ENCODE data around the gene CLECL1. TPM values are rescaled to one million over a fixed set of nuclear protein-coding genes. Genes with fewer than 3 reads are reported as not detected.
"Not testable (repeated sequence)": the region's sequence is repeated elsewhere in the genome, so short reads cannot be mapped to it uniquely, and the experiment has no call there.

CLECL1 gene
- total and polyA plus RNA-seq, 12 donors: 0.38 to 1.9 (median 1.2) TPM; not detected in 4

GRCh38 chr12:9698681-9699080 lies 34.2 kb downstream of the CLECL1 start:
- Histone ChIP-seq H3K27me3 (no peaks in the 10 kb centered on the region), H3K9me3 (replicated peaks in 1 of 3) (no peaks in the 10 kb centered on the region), H3K36me3 (replicated peaks in 1 of 2) (no peaks in the 10 kb centered on the region), H3K4me1 (replicated peaks in 1 of 2) (peaks cover 0 to 11% of the 10 kb centered on the region in 2 donors), H3K27ac (no peak overlapping the region), H3K4me3 (no peak overlapping the region)
- no peak for DNase-seq
- WGBS, 4 donors: 69 to 75% (median 74%) methylated on average over 2 of the region's 2 CpGs
- intact Hi-C loops (cut with DNase I): no loop called here
- no peak for TF ChIP-seq POLR2A (IDR thresholded peaks at IDR 0.05)
- TF ChIP-seq, protein P1, sequence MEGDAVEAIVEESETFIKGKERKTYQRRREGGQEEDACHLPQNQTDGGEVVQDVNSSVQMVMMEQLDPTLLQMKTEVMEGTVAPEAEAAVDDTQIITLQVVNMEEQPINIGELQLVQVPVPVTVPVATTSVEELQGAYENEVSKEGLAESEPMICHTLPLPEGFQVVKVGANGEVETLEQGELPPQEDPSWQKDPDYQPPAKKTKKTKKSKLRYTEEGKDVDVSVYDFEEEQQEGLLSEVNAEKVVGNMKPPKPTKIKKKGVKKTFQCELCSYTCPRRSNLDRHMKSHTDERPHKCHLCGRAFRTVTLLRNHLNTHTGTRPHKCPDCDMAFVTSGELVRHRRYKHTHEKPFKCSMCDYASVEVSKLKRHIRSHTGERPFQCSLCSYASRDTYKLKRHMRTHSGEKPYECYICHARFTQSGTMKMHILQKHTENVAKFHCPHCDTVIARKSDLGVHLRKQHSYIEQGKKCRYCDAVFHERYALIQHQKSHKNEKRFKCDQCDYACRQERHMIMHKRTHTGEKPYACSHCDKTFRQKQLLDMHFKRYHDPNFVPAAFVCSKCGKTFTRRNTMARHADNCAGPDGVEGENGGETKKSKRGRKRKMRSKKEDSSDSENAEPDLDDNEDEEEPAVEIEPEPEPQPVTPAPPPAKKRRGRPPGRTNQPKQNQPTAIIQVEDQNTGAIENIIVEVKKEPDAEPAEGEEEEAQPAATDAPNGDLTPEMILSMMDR (IDR thresholded peaks at IDR 0.05): no peak

GRCh38 chr12:9697619-9698018 lies 35.3 kb downstream of the CLECL1 start:
- DNase-seq: no peak
- TF ChIP-seq, protein P1 (IDR thresholded peaks at IDR 0.05): no peak
- TF ChIP-seq POLR2A (IDR thresholded peaks at IDR 0.05): no peak
- Histone ChIP-seq H3K27me3 (no peaks in the 10 kb centered on the region), H3K36me3 (replicated peaks in 1 of 2) (no peaks in the 10 kb centered on the region), H3K27ac (no peak overlapping the region), H3K9me3 (replicated peaks in 1 of 3) (no peaks in the 10 kb centered on the region), H3K4me3 (no peak overlapping the region), H3K4me1 (replicated peaks in 1 of 2) (peaks cover 0 to 11% of the 10 kb centered on the region in 2 donors)
- intact Hi-C loops (cut with DNase I): no loop called here

DNA sequence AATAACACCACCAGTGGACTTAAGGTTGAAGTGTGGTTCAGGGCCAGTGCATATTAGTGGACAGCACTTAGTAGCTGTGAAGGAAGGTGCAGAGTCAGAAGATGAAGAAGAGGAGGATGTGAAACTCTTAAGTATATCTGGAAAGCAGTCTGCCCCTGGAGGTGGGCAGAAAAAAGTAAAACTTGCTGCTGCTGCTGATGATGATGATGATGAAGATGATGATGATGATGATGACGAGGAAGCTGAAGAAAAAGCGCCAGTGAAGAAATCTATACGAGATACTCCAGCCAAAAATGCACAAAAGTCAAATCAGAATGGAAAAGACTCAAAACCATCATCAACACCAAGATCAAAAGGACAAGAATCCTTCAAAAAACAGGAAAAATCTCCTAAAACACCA lies 37.2 kb downstream of the CLECL1 start:
- 92 to 95% (median 93%) methylated on average over 3 of the region's 3 CpGs for WGBS, 4 donors
- intact Hi-C loops (cut with DNase I): not testable (repeated sequence)

GRCh38 chr12:9695150-9695549 lies 37.7 kb downstream of the CLECL1 start:
- peaks cover 0 to 11% of the 10 kb centered on the region in 2 donors for H3K4me1 ChIP-seq (replicated peaks in 1 of 2)
- H3K36me3 ChIP-seq (replicated peaks in 1 of 2); H3K9me3 ChIP-seq (replicated peaks in 1 of 3); DNase-seq; H3K4me3 ChIP-seq; H3K27me3 ChIP-seq; intact Hi-C loops (cut with DNase I); H3K27ac ChIP-seq: not testable (repeated sequence)
- 91 to 98% (median 95%) methylated on average over 9 of the region's 9 CpGs for WGBS, 4 donors

More for the DNA sequence above, 37.2 kb downstream of the CLECL1 start:
- not testable (repeated sequence) for H3K4me3 ChIP-seq; H3K36me3 ChIP-seq (replicated peaks in 1 of 2); H3K9me3 ChIP-seq (replicated peaks in 1 of 3); H3K27me3 ChIP-seq; H3K27ac ChIP-seq; DNase-seq
- peaks cover 0 to 11% of the 10 kb centered on the region in 2 donors for H3K4me1 ChIP-seq (replicated peaks in 1 of 2)

- DNase-seq: no peak
- peaks cover 0 to 2% of the 10 kb centered on the region in 2 donors for H3K36me3 ChIP-seq (replicated peaks in 1 of 2)
- no peak overlapping the region for H3K4me3 ChIP-seq
- peaks cover 0 to 6% of the 10 kb centered on the region in 2 donors for H3K4me1 ChIP-seq (replicated peaks in 1 of 2)
- TF ChIP-seq POLR2A (IDR thresholded peaks at IDR 0.05): no peak
- TF ChIP-seq, protein P1 (IDR thresholded peaks at IDR 0.05): no peak
- 54 to 66% (median 60%) methylated on average over 1 of the region's 1 CpG for WGBS, 4 donors
- no peaks in the 10 kb centered on the region for H3K9me3 ChIP-seq (replicated peaks in 1 of 3)
- H3K27me3 ChIP-seq: no peaks in the 10 kb centered on the region
- intact Hi-C loops (cut with DNase I): no loop called here
- no peak overlapping the region for H3K27ac ChIP-seq
Measured at GRCh38 chr12:9694241-9694640, 38.7 kb downstream of the CLECL1 start.
